ENCODE measurements around the gene MOB2. TPM values are rescaled to one million over a fixed set of nuclear protein-coding genes. Genes with fewer than 3 reads are reported as not detected.

The MOB2 gene
- total RNA-seq, 1 donor from 2014 or later: 19.3 TPM

DNA sequence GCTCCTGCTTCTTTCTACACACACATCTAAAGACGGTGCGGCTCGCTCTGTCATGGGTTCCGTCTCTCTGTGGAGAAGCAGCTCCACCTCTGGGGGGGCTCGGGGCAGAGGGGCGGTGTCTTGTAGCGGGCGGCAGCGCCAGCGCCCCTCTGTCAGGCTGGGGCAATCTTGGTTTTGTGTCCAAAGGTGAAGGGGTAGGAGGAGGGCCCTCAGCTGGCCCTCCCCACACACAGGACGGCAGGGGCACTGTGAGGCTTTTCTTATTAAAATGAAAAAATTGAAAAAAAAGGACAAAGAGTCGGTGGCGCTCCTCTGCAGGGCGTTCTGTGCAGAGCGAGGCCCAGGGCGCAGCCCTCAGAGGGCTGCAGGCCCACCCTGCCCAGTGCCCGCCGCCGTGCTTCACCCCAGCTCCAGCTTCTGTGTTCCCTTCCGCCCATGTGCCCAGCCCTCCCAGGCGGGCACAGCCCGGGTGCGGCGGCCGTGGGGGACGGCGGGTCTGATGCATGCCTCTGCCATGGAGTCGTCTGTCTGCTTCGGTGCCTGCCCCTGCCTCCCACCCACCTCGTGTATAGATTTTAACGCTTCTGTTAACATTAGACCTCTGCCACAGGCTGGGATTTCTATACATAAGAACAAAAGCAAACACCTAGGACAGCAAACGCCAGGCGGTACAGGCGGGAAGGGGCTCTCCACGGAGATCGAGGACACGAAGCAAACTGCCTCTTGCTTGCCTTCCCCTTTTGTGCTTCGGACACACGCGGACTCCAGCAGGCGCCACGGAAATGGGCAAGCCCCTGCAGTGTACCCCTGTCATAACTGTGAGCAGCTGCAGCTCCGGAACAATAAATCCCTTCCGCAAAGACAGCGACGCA, 24.5 kb downstream of the MOB2 start:
- H3K9me3 Mint-ChIP-seq: no peaks in the 10 kb centered on the region
- DNase-seq (ENCODE audit: low read depth, low spot score): no peak
- peaks cover 1% of the 10 kb centered on the region for H3K4me1 Mint-ChIP-seq
- TF ChIP-seq, protein P1, sequence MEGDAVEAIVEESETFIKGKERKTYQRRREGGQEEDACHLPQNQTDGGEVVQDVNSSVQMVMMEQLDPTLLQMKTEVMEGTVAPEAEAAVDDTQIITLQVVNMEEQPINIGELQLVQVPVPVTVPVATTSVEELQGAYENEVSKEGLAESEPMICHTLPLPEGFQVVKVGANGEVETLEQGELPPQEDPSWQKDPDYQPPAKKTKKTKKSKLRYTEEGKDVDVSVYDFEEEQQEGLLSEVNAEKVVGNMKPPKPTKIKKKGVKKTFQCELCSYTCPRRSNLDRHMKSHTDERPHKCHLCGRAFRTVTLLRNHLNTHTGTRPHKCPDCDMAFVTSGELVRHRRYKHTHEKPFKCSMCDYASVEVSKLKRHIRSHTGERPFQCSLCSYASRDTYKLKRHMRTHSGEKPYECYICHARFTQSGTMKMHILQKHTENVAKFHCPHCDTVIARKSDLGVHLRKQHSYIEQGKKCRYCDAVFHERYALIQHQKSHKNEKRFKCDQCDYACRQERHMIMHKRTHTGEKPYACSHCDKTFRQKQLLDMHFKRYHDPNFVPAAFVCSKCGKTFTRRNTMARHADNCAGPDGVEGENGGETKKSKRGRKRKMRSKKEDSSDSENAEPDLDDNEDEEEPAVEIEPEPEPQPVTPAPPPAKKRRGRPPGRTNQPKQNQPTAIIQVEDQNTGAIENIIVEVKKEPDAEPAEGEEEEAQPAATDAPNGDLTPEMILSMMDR (conservative IDR thresholded peaks at IDR 0.05): no peak
- peaks cover 3% of the 10 kb centered on the region for H3K36me3 Mint-ChIP-seq (ENCODE audit: low read depth)
- peak overlapping the region; percentile 41 for H3K4me3 Mint-ChIP-seq
- H3K27me3 Mint-ChIP-seq (ENCODE audit: low read depth): peaks cover 3% of the 10 kb centered on the region
- peak overlapping the region; percentile 67 for H3K27ac Mint-ChIP-seq (ENCODE audit: unreplicated experiment)

DNA sequence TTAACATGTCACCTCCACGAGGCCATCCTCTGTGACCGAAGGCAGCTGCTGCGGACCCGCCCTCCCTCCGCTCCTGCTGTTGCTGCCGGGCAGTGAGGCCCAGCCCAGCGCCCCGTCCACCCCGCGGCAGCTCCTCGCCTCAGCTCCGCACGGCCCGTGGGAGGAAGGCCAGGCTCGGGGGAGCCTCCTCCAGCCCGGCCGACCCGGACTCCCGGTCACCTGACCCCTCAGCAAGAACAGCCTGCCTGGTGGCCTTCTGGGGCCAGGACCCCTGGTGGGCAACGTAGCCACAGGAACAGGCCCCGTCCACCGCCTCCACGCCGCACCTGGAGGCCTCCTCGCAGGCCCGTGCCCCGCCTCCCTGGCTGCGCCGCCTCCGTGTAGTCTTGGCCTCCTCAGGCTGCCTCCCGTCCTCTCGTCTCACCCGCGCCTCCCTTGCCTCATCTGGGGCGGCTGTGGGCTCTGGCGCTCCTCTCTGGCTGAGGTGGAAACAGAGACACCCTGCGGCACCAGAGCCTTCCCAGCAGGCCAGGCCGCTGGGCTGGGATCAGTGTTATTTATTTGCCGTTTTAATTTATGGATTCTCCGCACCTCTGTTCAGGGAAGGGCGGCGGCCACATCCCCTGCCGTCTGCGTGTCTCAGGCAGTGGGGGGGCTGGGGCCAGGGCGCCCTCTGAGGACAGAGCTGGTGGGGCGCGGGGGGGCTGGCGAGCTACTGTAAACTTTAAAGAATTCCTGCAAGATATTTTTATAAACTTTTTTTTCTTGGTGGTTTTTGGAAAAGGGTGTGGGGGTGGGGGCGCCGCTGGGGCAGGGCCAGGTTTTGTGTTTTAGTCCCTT, 25.4 kb downstream of the MOB2 start:
- H3K9me3 Mint-ChIP-seq: no peaks in the 10 kb centered on the region
- TF ChIP-seq, protein P1 (conservative IDR thresholded peaks at IDR 0.05): no peak
- peaks cover 3% of the 10 kb centered on the region for H3K36me3 Mint-ChIP-seq (ENCODE audit: low read depth)
- DNase-seq (ENCODE audit: low read depth, low spot score): no peak
- no peaks in the 10 kb centered on the region for H3K4me1 Mint-ChIP-seq
- H3K27ac Mint-ChIP-seq (ENCODE audit: unreplicated experiment): no peak overlapping the region
- peaks cover 3% of the 10 kb centered on the region for H3K27me3 Mint-ChIP-seq (ENCODE audit: low read depth)
- H3K4me3 Mint-ChIP-seq: no peak overlapping the region

DNA sequence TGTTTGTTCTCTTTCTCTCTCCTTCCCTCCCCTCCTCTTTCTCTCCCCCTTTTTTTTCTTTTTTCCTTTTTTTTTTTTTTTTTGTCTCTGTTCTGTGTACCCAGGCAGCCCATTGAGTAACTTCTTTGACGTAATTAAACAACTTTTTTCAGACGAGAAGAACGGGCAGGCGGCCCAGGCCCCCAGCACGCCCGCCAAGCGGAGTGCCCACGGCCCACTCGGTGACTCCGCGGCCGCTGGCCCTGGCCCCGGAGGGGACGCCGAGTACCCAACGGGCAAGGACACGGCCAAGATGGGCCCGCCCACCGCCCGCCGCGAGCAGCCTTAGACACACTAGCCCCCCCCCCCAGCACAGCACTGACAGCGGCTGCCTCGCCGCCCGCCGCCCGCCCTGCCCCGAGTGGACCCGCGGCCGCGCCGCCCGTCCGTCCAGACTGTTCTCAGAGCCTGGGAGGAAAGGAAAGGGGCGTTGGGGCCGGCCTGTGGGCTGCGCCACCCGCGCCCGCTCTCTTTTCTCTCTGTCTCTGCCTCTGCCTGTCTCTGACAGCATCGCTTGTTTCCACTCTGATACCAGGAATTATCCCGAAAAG, 26.1 kb downstream of the MOB2 start:
- no peak overlapping the region for H3K27ac Mint-ChIP-seq (ENCODE audit: unreplicated experiment)
- no peaks in the 10 kb centered on the region for H3K36me3 Mint-ChIP-seq (ENCODE audit: low read depth)

DNA sequence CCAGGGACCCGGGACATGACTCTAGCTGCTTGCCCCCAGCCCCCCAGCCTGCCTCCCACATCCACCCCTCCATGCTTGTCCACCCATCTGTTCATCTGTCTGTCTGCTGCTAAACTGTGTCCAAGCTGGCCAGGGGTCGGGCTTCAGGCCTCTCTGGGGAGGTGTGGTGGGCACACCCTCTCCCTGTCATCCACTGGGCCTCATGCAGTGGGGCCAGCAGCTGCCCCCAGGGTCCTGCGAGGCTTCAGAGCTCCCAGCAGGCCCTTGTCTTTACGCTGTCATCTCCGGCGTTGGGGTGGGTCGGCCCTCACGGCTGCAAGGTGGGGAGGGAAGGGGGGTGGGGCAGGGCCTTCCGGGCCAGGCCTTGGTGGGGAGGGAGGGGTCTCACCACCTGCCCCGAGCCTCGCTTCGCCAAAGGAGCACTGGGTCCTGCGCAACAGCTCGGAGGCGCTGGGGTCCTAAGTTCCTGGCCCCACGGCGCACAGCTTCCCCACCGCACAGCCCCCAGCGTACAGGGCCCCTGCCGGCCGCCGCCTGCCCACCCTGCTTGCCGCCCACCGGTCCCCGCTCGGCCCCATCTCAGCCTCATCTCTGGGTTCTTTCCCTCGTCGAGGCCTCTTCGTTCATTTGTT, 26.7 kb downstream of the MOB2 start:
- H3K27ac Mint-ChIP-seq (ENCODE audit: unreplicated experiment): no peak overlapping the region
- TF ChIP-seq, protein P1 (conservative IDR thresholded peaks at IDR 0.05): no peak
- no peaks in the 10 kb centered on the region for H3K36me3 Mint-ChIP-seq (ENCODE audit: low read depth)
- H3K4me1 Mint-ChIP-seq: no peaks in the 10 kb centered on the region
- DNase-seq (ENCODE audit: low read depth, low spot score): no peak
- H3K9me3 Mint-ChIP-seq: no peaks in the 10 kb centered on the region
- no peaks in the 10 kb centered on the region for H3K27me3 Mint-ChIP-seq (ENCODE audit: low read depth)
- H3K4me3 Mint-ChIP-seq: no peak overlapping the region

More for the DNA sequence above, 26.1 kb downstream of the MOB2 start:
- H3K4me3 Mint-ChIP-seq: no peak overlapping the region
- DNase-seq (ENCODE audit: low read depth, low spot score): no peak
- peaks cover 1% of the 10 kb centered on the region for H3K27me3 Mint-ChIP-seq (ENCODE audit: low read depth)
- no peaks in the 10 kb centered on the region for H3K9me3 Mint-ChIP-seq
- TF ChIP-seq, protein P1 (conservative IDR thresholded peaks at IDR 0.05): no peak
- no peaks in the 10 kb centered on the region for H3K4me1 Mint-ChIP-seq

DNA sequence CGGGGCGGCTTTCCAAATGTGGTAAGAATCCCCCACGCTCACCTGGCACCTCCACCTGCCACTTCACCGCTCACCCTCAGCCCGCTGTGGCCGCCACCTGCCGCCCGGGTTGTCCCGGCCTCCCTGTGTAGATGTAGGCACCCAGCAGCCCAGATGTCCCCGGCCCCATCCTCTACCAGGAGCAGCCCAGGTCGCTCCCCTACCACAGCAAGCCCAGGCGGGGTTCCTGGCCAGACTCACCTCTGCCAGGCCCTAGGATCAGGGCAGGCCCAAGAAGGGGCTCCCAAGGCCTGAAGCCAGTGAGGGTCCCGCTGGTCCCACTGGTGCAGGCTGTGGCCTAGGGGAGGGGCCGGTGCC, 27.4 kb downstream of the MOB2 start:
- Mint-ChIP-seq H3K4me3 (no peak overlapping the region), H3K36me3 (ENCODE audit: low read depth) (no peaks in the 10 kb centered on the region), H3K27ac (ENCODE audit: unreplicated experiment) (no peak overlapping the region)

More for the DNA sequence above, 27.4 kb downstream of the MOB2 start:
- no peaks in the 10 kb centered on the region for H3K27me3 Mint-ChIP-seq (ENCODE audit: low read depth)
- TF ChIP-seq, protein P1 (conservative IDR thresholded peaks at IDR 0.05): no peak
- no peaks in the 10 kb centered on the region for H3K4me1 Mint-ChIP-seq
- no peak for DNase-seq (ENCODE audit: low read depth, low spot score)
- H3K9me3 Mint-ChIP-seq: no peaks in the 10 kb centered on the region

Measured in neural crest cell (in vitro differentiated cells).